Lung (tissue), 12 donors: ENCODE results near the gene NECTIN3. TPM values are rescaled to one million over a fixed set of nuclear protein-coding genes. Genes with fewer than 3 reads are reported as not detected.

ENCODE experiments used
- ATAC-seq: fragments of 200-7000 bp; cut with Tn5 transposase; one replicate; pipeline ENCODE4 v1.9.1; 2020; ENCODE audit warnings: moderate number of reproducible peaks; ENCODE audit not compliant: insufficient read depth, low FRiP score
- DNase-seq, 3 donors: peaks; one replicate each; pipeline ENCODE4 v3.0.0-alpha.2; 2013 to 2017
- H3K27ac ChIP-seq, 2 donors: one replicate each; pipeline ENCODE4 v1.5.1; 2013; ENCODE audit warnings: mild to moderate bottlenecking in 2 of 2, moderate library complexity in 2 of 2, control low read depth in 1 of 2, inconsistent platforms in 1 of 2, low read depth in 1 of 2, low read length in 1 of 2
- H3K27me3 ChIP-seq, 3 donors: one replicate each; pipeline ENCODE4 v1.5.1; 2013; ENCODE audit warnings: low read length in 2 of 3; ENCODE audit not compliant: control insufficient read depth in 3 of 3, insufficient read depth in 3 of 3
- H3K36me3 ChIP-seq, 4 donors: one replicate each; pipeline ENCODE4 v1.5.1; 2013; ENCODE audit warnings: low read length in 4 of 4, mild to moderate bottlenecking in 1 of 4, moderate library complexity in 1 of 4; ENCODE audit not compliant: control insufficient read depth in 4 of 4, insufficient read depth in 4 of 4
- H3K4me1 ChIP-seq, 5 donors: one replicate each; pipeline ENCODE4 v1.5.1; 2013; ENCODE audit warnings: low read length in 5 of 5, mild to moderate bottlenecking in 2 of 5, moderate library complexity in 1 of 5; ENCODE audit not compliant: control insufficient read depth in 5 of 5, insufficient read depth in 5 of 5
- H3K4me3 ChIP-seq: one replicate; pipeline ENCODE4 v1.5.1; 2013; ENCODE audit warnings: mild to moderate bottlenecking, control low read depth, moderate library complexity
- H3K9ac ChIP-seq, 2 donors: one replicate each; pipeline ENCODE4 v1.5.1; 2013; ENCODE audit warnings: low read length in 2 of 2, control low read depth in 1 of 2; ENCODE audit not compliant: insufficient read depth in 1 of 2
- H3K9me3 ChIP-seq, 4 donors: one replicate each; pipeline ENCODE4 v1.5.1; 2013; ENCODE audit warnings: low read length in 3 of 4, mild to moderate bottlenecking in 1 of 4, moderate library complexity in 1 of 4; ENCODE audit not compliant: control insufficient read depth in 4 of 4, insufficient read depth in 3 of 4
- WGBS, 2 donors: extraction: QIAGEN DNeasy Blood & Tissue Kit; methylation state at CpG; one replicate each; pipeline ENCODE4 v1.1.7; 2013; 5-methylcytosine and 5-hydroxymethylcytosine counted together
- polyA plus RNA-seq, 2 donors: library from polyadenylated mRNA; stranded (reverse); fragments of 200-250 nt; gene quantifications; one replicate each; pipeline ENCODE4 v1.2.1, GENCODE V29; 2013
- total RNA-seq, 2 donors: library from RNA; depleted of rRNA in 1 of 2; stranded (reverse); fragments of >200 nt in 1 of 2; gene quantifications; one replicate each; pipeline ENCODE4 v1.2.1, GENCODE V29; 2014 to 2021
- TF ChIP-seq, protein P1 (sequence below): IDR thresholded peaks from 2 replicates; pipeline ENCODE4 v1.5.1; 2012; ENCODE audit warnings: mild to moderate bottlenecking; ENCODE audit errors: control extremely low read depth, extremely low read depth
- donor health status: control.
- donor health status: control.
- donor health status: Bipolar disorder and iron deficiency.
- donor health status: healthy.
- donor health status: DM: yes; HTN: yes; CAD: no.

The NECTIN3 gene
- total and polyA plus RNA-seq, 4 donors, result 3.9 to 43.2 (median 12.3) TPM

DNA sequence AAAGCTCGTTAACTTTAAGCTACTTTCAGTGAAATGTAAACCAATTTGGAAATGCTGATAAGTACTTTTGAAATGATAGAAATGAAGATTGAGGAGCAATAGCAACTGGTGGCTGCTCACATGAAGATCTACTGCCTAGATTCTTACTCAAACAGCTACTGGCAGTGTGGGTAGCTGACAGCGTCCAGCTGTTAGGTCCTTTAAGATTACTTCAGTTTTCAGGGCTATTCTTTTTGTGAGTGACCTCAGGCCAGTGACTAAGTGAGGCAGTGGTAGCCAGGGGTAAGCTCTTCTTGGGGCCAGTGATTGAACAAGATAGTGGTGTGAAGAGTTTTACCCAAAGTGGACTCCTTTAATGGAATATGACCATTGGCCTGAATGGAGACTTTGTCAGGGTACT lies 41.3 kb downstream of the NECTIN3 start:
- Histone ChIP-seq H3K27ac (no peak overlapping the region), H3K9me3 (no peaks in the 10 kb centered on the region), H3K9ac (no peak overlapping the region), H3K4me1 (peaks cover 0 to 10% (median 0%) of the 10 kb centered on the region in 5 donors), H3K4me3 (no peak overlapping the region), H3K27me3 (no peaks in the 10 kb centered on the region), H3K36me3 (peaks cover 0 to 2% (median under 1%) of the 10 kb centered on the region in 4 donors)
- ATAC-seq, result no peak
- DNase-seq, result peak in 1 of 3 donors; percentile 27
- TF ChIP-seq, protein P1, sequence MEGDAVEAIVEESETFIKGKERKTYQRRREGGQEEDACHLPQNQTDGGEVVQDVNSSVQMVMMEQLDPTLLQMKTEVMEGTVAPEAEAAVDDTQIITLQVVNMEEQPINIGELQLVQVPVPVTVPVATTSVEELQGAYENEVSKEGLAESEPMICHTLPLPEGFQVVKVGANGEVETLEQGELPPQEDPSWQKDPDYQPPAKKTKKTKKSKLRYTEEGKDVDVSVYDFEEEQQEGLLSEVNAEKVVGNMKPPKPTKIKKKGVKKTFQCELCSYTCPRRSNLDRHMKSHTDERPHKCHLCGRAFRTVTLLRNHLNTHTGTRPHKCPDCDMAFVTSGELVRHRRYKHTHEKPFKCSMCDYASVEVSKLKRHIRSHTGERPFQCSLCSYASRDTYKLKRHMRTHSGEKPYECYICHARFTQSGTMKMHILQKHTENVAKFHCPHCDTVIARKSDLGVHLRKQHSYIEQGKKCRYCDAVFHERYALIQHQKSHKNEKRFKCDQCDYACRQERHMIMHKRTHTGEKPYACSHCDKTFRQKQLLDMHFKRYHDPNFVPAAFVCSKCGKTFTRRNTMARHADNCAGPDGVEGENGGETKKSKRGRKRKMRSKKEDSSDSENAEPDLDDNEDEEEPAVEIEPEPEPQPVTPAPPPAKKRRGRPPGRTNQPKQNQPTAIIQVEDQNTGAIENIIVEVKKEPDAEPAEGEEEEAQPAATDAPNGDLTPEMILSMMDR, result no peak
- WGBS, 2 donors, result 74 to 85% methylated on average over 2 of the region's 2 CpGs

DNA sequence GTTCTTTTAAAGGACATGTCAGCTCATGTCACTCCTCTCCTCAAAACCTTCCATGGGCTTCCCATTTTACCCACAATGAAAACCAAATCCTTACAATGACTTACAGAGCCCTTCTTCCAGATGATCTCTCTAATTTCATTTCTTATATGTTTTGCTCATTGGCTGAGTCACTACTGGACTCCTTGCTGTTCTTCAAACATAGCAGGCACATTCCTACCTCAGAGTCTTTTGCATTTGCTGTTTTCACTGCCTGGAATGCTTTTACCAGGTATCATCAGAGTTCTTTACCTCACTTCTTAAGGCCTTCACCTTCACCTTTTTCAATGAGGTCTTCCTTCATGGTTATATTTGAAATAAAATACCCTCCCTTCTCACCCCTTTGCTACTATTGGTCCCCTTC lies 57.3 kb downstream of the NECTIN3 start:
- H3K9ac ChIP-seq, result no peak overlapping the region
- no peaks in the 10 kb centered on the region for H3K27me3 ChIP-seq
- peaks cover 0 to 21% (median 6%) of the 10 kb centered on the region in 4 donors for H3K36me3 ChIP-seq
- ATAC-seq (no peak), DNase-seq (no peak)
- no peak overlapping the region for H3K4me3 ChIP-seq
- H3K9me3 ChIP-seq, result no peaks in the 10 kb centered on the region
- no peaks in the 10 kb centered on the region for H3K4me1 ChIP-seq
- no peak overlapping the region for H3K27ac ChIP-seq
- TF ChIP-seq, protein P1, result no peak

DNA sequence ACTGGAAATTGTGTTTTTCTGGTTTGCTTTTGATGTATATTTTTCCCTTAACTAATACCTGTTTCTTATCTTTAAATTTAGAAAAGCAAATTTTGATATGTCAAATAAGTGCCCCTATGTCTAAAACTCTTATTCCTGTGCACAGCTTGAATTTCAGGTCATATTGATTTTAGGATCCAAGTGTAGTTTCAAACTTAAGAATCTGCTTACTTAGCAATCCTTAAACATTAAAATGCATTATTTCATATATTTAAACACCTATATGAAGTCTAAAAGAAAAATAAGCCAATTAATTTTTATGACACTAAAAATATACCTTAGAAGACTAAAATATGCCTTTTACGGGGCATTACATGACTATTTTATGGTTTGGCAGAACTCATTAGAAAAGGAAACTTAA lies 59.2 kb downstream of the NECTIN3 start:
- TF ChIP-seq, protein P1, result no peak
- no peak for ATAC-seq
- 89 to 96% methylated on average over 1 of the region's 1 CpG for WGBS, 2 donors

DNA sequence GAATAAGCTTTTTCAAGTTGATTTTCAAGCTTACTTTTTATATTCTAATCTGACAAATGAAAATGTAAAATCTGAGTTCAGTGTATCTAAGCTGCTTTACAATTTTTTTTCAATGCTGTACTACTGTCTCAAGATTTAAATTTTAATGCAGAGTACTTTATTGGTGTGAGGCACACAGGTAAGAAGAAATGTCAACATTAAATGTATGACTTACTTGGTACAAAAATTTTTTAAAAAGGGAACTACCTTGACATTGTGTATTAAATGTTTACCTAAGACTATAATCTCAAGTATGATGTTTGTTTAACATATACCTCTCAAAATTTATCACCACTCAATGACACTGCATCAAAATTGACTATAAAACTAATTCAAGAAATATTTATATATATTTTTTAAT lies 62.7 kb downstream of the NECTIN3 start:
- Histone ChIP-seq H3K27ac (no peak overlapping the region), H3K36me3 (peaks cover 0 to 7% (median 0%) of the 10 kb centered on the region in 4 donors), H3K4me1 (no peaks in the 10 kb centered on the region), H3K9ac (no peak overlapping the region), H3K9me3 (no peaks in the 10 kb centered on the region), H3K27me3 (no peaks in the 10 kb centered on the region), H3K4me3 (no peak overlapping the region)
- TF ChIP-seq, protein P1, result no peak
- ATAC-seq (no peak), DNase-seq (no peak)

More for the DNA sequence above, 59.2 kb downstream of the NECTIN3 start:
- no peak for DNase-seq
- Histone ChIP-seq H3K4me1 (no peaks in the 10 kb centered on the region), H3K4me3 (no peak overlapping the region), H3K36me3 (peaks cover 0 to 21% (median 6%) of the 10 kb centered on the region in 4 donors), H3K9ac (no peak overlapping the region), H3K27me3 (no peaks in the 10 kb centered on the region), H3K27ac (no peak overlapping the region), H3K9me3 (no peaks in the 10 kb centered on the region)
